ENCODE results near the gene STK17B. TPM values are rescaled to one million over a fixed set of nuclear protein-coding genes. Genes with fewer than 3 reads are reported as not detected.

Gene STK17B
- total RNA-seq, 1 donor: 139 TPM

GRCh38 chr2:196201229-196202009 is 30.0 kb upstream of the STK17B start:
- no peaks in the 10 kb centered on the region for H3K79me2 ChIP-seq (ENCODE audit: insufficient read depth, low read length)
- H3K9me3 ChIP-seq (ENCODE audit: low read depth, low read length): no peaks in the 10 kb centered on the region
- no peak for TF ChIP-seq CTCF (IDR thresholded peaks at IDR 0.05; ENCODE audit: extremely low read depth, low read depth, low read length)
- no peaks in the 10 kb centered on the region for H3K27me3 ChIP-seq (ENCODE audit: insufficient read depth, low read length)
- H4K20me1 ChIP-seq (ENCODE audit: insufficient read depth, low read length): no peaks in the 10 kb centered on the region
- peaks cover 5% of the 10 kb centered on the region for H3K36me3 ChIP-seq (ENCODE audit: insufficient read depth, low read length)
- H3K27ac ChIP-seq (ENCODE audit: low read depth, low read length): no peak overlapping the region
- H3K4me2 ChIP-seq (ENCODE audit: insufficient read depth, low read length): no peak overlapping the region
- no peaks in the 10 kb centered on the region for H3K4me1 ChIP-seq (ENCODE audit: insufficient read depth, low read length)
- H3K4me3 ChIP-seq (ENCODE audit: insufficient read depth, low read length): no peak overlapping the region
- no peak overlapping the region for H2AFZ ChIP-seq (ENCODE audit: low read length)
- DNase-seq (ENCODE audit: insufficient read length, low spot score, missing footprints): no peak

GRCh38 chr2:196200557-196200956 is 29.2 kb upstream of the STK17B start:
- Histone ChIP-seq H3K4me3 (ENCODE audit: insufficient read depth, low read length) (no peak overlapping the region), H4K20me1 (ENCODE audit: insufficient read depth, low read length) (no peaks in the 10 kb centered on the region), H3K36me3 (ENCODE audit: insufficient read depth, low read length) (peaks cover 5% of the 10 kb centered on the region), H3K4me1 (ENCODE audit: insufficient read depth, low read length) (no peaks in the 10 kb centered on the region), H3K27ac (ENCODE audit: low read depth, low read length) (no peak overlapping the region), H2AFZ (ENCODE audit: low read length) (no peak overlapping the region), H3K4me2 (ENCODE audit: insufficient read depth, low read length) (no peak overlapping the region), H3K27me3 (ENCODE audit: insufficient read depth, low read length) (no peaks in the 10 kb centered on the region), H3K9me3 (ENCODE audit: low read depth, low read length) (no peaks in the 10 kb centered on the region), H3K79me2 (ENCODE audit: insufficient read depth, low read length) (no peaks in the 10 kb centered on the region)
- no peak for TF ChIP-seq CTCF (IDR thresholded peaks at IDR 0.05; ENCODE audit: extremely low read depth, low read depth, low read length)
- DNase-seq (ENCODE audit: insufficient read length, low spot score, missing footprints): no peak

- H3K4me3 ChIP-seq (ENCODE audit: insufficient read depth, low read length): no peak overlapping the region
- H3K9me3 ChIP-seq (ENCODE audit: low read depth, low read length): no peaks in the 10 kb centered on the region
- H3K4me1 ChIP-seq (ENCODE audit: insufficient read depth, low read length): no peaks in the 10 kb centered on the region
- H2AFZ ChIP-seq (ENCODE audit: low read length): no peak overlapping the region
- H3K36me3 ChIP-seq (ENCODE audit: insufficient read depth, low read length): peaks cover 2% of the 10 kb centered on the region
- H3K27ac ChIP-seq (ENCODE audit: low read depth, low read length): no peak overlapping the region
- no peaks in the 10 kb centered on the region for H3K79me2 ChIP-seq (ENCODE audit: insufficient read depth, low read length)
- no peak overlapping the region for H3K4me2 ChIP-seq (ENCODE audit: insufficient read depth, low read length)
- no peaks in the 10 kb centered on the region for H4K20me1 ChIP-seq (ENCODE audit: insufficient read depth, low read length)
- no peak for DNase-seq (ENCODE audit: insufficient read length, low spot score, missing footprints)
- H3K27me3 ChIP-seq (ENCODE audit: insufficient read depth, low read length): no peaks in the 10 kb centered on the region
- no peak for TF ChIP-seq CTCF (IDR thresholded peaks at IDR 0.05; ENCODE audit: extremely low read depth, low read depth, low read length)
These were observed 24.4 kb upstream of the STK17B start for GRCh38 chr2:196195758-196196157.

GRCh38 chr2:196195302-196195701 is 23.9 kb upstream of the STK17B start:
- no peaks in the 10 kb centered on the region for H3K79me2 ChIP-seq (ENCODE audit: insufficient read depth, low read length)
- no peak for DNase-seq (ENCODE audit: insufficient read length, low spot score, missing footprints)

More at GRCh38 chr2:196195302-196195701, 23.9 kb upstream of the STK17B start:
- Histone ChIP-seq H3K36me3 (ENCODE audit: insufficient read depth, low read length) (no peaks in the 10 kb centered on the region), H2AFZ (ENCODE audit: low read length) (no peak overlapping the region), H3K4me2 (ENCODE audit: insufficient read depth, low read length) (no peak overlapping the region), H3K27me3 (ENCODE audit: insufficient read depth, low read length) (no peaks in the 10 kb centered on the region), H3K27ac (ENCODE audit: low read depth, low read length) (no peak overlapping the region), H4K20me1 (ENCODE audit: insufficient read depth, low read length) (no peaks in the 10 kb centered on the region), H3K9me3 (ENCODE audit: low read depth, low read length) (no peaks in the 10 kb centered on the region), H3K4me3 (ENCODE audit: insufficient read depth, low read length) (no peak overlapping the region), H3K4me1 (ENCODE audit: insufficient read depth, low read length) (no peaks in the 10 kb centered on the region)
- no peak for TF ChIP-seq CTCF (IDR thresholded peaks at IDR 0.05; ENCODE audit: extremely low read depth, low read depth, low read length)

Data from osteoblast (primary cell).